ENCODE results near the gene TNS2.

Gene TNS2

DNA sequence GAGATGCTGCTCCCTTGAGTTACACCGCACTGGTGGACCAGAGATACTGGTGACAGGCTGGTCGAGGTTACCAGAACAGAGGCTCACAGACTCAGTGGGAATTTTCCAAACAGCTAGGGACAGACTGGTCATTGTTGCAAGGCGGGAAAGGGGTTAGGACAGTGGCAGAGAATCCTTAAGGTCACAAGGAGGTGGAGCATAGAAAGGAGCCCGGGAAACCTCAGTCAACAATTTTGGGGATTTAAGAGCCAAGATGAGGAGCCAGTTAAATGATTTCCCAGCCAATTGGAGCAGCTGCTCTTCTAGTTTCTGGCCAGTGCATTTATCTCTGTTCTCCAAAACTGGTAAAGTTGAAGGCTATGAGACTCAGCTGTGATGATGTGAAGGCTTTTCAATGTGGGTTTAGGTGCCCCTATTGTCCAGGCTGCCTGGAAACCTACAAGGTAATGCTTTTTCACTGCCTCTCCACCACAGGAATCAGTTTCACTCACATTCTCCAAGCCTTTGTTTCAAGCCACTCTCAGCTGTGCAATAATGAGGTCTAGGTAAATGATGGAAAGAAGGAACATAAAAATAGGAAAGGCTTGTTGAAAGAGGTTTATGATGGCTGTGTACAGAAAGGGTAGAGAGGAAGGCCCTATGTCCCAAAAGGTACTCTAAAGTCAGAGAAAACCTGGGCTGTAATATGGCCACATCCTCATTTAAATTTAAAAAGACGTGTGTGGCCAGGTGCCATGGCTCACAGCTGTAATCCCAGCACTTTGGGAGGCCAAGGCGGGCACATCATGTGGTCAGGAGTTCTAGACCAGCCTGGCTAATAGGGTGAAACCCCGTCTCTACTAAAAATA is 7.0 kb upstream of the TNS2 start:
- DNase-seq (ENCODE audit: low read depth in 2 of 2): no peak

DNA sequence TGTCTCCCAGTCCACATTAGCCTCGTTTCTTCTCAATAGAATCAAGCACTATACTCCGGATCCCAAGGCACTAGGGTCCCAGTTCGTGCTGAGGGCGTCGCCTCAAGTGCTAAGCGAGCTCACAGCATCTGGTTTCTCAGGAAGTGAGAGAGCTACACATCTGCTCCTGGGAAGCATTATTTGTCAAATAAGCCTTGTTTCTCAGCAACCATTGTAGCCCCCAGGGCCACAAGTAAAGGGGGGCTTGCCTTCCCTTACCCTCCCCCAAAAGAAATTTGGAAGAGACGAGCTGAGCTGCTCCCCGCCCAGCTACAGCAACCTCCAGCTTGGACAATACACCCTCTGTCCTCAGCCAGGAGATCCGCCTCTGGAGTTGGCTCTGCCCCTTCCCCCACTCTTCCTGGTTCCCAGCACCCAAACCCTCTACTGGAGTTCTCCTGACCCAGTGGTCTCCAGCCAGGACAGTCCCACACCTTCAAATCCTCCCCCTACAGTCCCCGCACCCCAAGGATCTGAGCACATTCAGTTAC is 5.7 kb upstream of the TNS2 start:
- no peak for DNase-seq (ENCODE audit: low read depth in 2 of 2)

DNA sequence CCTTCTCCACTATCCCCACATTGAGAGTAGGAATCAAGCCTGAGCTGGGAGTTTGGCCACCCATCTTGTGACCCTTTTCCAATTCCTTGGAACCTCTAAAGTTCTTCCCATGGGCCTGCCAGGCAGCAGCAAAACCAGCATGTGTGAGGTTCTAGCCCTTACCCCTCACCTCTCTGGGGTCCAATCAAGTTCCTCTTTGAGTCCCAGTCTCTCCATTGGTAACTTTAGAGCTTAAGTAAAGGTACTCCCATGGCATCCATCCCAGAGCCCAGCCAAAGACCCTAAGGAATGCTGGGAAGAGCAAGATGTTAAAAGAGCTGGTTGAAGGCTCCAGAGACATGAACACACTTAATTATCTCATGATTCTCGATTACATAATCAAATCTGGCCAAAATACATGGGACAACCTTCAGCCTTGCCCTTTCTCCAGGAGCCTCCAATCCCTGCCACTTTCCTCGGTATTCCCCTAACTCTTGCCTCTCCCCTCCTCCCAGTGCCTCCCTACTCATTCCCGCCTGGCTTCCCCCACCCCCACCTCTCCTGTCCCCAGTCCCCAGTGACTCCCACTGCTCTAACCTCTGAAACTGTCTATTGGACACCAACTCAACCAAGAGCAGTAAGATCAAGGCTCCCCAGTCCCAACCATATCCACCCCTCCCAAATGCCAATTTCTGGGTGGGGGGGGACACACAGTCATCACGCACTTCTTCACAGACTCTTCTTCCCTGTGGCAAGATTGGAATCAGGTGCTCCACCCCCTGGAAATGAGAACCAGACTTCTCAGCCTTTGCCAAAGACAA is 4.8 kb upstream of the TNS2 start:
- no peak for DNase-seq (ENCODE audit: low read depth in 2 of 2)

DNA sequence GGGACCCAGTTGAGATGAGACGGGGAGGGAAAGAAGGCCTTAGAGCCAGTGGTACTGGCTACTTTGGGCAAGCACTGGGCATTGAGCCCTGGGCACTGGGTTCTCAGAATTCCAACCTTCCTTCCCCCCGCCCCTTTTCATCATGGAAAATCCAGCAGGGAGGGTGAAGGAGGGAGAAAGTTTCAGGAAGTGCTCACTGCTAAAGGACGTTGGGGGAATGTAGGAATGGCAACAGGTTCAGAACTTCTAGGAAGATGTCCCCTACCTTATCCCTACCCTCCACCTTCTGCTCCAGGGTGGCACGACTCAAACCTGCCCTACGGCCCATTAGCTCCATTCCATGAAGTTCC is 4.2 kb upstream of the TNS2 start:
- DNase-seq (ENCODE audit: low read depth in 2 of 2): no peak

DNA sequence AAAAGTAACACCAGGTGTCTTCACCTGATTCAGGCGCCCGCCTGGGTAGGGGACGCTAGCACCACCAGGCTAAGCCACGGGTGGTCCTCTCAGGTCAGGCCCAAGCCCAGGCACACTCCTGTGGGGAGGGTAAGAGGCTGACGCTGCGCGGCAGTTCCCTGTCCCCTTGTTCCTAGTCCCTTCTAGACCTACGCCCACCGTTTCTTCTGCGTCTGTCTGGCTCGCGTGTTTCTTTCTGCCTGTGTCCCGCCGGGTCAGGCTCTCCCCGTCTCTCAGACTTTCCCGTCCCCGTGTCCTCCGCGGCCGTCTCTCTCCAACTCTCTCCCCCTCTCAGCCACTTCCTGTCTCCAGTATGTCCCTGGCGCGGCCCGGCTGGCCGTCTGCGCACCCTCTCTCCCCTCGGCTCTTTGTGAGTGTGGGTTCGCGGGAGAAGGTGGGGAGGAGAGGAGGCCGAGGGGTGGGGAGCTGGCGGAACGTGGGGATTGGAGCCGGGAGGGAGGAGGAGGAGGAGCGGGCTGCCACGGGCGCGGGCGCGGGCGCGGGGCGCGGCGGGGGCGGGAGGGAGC is 3.1 kb upstream of the TNS2 start:
- peak; percentile 16 to 31 for DNase-seq (ENCODE audit: low read depth in 2 of 2)

DNA sequence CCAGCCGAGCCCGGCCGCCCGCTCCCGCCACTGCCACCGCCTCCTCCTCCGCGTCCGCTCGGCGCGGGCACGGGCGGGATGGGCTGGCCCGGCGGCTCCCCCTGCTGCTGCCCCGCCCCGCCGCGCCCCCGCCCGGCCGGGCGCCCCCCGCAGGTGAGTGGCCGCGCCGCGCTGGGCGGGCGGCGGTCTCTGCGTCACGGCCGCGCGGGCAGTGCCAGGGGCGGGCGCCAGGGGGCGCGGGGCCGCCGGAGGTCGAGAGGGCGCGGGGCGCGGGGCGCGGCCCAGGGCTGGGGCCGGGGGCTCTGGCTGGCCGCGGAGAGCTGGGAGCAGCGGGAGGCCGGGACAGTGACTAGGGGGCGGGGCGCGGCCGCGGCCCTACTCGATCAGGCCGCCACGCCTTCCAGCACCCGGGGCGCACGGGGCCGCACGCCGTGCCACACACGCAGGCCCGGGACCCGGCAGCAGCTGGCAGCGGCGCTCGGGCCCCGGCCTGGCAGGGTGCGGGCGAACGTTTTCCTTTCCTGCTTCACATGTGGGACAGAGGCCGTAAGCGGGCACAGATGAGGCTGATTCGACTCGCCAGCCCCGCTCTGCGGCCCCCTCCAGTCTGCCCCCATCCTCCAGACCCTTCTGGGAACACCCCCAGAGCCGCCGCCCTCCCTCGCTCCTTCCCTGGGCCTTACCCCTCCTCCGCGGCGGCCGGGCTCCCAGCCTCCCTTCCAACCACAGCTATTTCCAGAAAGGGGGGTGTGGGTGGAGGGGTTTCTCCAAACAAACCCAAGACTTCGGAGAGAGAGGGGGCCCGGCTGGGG is 2.4 kb upstream of the TNS2 start:
- peak in 1 of 2 donors; percentile 55 for DNase-seq (ENCODE audit: low read depth in 2 of 2)

DNA sequence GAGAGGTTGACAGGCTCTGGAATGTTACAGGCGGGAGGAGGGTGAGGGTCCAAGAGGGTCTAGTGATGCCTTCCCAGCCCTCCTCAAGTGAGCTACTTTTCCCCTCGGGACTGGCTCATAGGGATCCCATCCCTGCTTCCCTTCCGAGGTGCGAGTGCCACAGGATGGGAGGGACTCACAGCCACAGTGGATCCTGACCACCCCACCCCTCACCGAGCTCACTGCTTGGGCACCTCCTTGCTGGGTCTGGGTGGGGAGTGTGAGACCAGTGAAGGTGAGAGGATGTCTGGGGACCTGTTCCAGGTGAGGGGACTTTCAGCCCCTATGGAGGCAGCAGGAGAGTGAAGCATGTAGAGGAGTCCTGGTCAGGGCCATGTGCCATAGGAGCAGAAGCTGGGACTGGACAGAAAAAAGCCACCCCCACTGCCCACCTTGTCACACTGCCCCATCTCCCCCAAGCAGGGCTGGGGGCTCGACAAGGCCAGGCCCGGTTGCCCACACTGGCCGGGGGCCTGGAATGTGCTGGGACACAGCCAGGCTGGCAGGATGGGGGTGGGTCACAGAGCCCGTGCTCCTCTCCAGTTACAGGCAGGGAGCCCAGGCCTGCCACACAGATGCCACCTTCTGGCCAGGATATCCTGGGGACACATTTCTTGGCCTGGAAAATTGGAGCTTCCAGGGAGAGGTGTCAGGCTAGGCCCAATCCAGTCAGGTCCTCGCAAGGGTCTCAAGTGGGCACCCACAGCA is 1.7 kb upstream of the TNS2 start:
- DNase-seq (ENCODE audit: low read depth in 2 of 2): no peak

DNA sequence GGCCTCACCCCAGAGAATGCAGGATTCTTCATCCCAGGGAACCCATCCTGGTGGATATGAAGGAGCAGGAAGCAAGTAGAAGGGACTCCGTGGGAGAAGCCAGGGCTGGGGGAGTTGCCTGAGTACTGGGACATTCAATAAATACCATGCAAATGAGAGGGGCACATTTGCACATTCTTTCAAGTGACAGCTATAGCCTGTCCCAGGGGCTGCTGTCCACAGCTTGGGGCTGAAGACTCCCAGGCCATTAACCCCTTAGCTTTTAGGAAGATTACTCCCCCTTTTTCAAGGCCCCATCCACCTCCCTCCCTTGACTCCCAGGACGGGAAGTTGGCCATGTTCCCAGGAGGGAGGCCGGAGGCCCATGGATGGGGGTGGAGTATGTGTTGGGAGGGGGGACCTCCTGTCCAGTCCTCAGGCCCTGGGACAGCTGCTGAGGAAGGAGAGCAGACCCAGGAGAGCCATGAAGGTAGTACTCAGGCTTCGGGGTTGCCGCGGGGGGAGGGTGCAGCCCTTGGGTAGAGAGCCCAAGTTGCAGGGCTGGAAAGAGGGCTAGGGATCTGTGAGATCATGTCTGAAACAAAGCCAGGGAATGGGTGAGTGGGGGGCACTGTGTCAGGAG is 974 bp upstream of the TNS2 start:
- DNase-seq (ENCODE audit: low read depth in 2 of 2): no peak

DNA sequence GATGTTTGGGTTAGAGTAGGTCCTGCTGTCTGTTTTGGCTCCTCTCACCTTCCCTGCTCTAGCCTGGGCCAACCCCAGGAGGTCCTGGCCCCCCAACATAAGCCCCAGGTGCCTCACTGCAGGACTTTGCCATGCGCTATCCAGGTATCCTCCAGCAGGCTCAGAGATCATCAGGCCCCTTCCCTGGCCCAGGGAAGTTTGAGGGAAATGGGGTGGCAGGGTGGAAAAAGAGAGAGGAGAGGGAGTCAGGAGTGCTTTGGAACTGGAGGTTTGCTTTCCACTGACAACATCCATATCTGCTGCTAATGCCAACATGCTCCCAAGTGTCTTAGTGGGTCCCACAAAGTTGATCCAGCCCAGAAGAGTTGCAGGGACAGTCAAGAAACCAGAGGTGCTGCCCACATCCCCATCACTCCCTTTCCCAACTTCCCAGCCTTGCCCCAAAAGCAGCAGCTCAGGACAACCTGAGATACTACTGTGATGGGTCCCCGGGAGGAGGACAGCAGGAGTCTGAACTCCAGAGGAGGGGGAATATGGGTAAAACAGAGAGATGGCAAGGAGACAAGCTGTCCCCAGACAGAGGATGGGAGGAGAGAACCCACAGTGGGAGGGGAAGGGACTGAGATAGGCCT is 677 bp downstream of the TNS2 start:
- no peak for DNase-seq (ENCODE audit: low read depth in 2 of 2)

DNA sequence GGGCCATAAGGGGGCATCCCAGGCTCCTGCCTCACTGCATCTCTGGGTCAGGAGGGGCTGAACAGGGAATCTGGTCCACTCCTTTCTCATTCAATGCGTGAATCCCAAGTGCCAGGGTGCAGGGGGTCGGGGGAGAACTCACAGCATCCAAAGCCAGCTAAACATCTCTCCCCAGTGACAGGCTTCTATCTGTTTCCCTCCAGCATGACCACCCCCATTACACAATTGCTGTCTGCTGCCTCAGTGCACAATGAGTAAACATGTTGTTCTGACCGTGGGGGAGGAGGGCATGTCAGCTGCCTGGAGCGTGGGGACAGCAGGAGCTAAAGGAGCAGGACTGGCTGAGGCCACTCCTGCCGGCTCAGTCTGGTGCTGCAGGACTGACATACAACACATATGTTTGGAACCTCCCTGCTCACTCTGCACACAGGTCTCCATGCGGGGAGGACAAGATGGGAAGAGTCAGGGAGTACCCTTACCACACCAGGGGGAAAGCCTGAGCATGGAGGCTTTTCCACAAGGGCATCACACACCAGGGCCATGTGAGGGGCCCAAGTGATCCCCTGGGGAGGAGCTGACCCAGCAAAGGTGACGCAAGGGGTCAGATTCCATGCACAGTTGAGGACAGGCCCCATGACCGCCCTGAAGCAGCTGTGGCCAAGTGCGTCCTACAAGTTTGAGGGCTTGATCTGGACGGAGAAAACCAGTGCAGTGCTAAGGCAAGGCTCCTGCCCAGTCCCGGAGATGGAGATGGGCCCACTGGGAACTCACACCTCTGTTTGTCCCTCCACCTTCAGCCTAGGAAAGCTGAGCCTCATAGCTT is 1.4 kb downstream of the TNS2 start:
- DNase-seq (ENCODE audit: low read depth in 2 of 2): no peak

DNA sequence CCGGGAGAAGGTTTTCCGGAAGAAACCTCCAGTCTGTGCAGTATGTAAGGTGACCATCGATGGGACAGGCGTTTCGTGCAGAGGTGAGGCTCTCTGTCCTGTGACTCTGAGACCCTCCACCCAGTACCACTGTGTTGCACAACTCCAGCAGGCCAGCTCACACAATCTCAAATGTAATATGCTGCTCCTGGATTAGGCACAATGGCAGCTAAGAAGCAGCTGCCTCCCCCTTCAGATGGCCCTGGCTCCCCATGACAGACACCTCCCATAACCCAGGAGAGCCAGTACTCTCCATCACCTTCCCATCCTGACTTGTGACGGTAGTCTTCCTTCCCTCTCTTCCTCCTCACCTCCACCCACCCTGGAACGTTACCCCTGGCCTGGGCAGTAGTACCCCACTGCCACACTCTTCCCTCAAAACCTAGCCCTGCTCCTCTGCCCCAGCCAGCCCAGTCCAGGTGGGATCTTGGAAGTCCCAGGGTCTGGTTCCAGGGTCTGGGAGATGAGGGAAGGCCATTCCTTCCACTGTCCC is 2.1 kb downstream of the TNS2 start:
- DNase-seq (ENCODE audit: low read depth in 2 of 2): no peak

DNA sequence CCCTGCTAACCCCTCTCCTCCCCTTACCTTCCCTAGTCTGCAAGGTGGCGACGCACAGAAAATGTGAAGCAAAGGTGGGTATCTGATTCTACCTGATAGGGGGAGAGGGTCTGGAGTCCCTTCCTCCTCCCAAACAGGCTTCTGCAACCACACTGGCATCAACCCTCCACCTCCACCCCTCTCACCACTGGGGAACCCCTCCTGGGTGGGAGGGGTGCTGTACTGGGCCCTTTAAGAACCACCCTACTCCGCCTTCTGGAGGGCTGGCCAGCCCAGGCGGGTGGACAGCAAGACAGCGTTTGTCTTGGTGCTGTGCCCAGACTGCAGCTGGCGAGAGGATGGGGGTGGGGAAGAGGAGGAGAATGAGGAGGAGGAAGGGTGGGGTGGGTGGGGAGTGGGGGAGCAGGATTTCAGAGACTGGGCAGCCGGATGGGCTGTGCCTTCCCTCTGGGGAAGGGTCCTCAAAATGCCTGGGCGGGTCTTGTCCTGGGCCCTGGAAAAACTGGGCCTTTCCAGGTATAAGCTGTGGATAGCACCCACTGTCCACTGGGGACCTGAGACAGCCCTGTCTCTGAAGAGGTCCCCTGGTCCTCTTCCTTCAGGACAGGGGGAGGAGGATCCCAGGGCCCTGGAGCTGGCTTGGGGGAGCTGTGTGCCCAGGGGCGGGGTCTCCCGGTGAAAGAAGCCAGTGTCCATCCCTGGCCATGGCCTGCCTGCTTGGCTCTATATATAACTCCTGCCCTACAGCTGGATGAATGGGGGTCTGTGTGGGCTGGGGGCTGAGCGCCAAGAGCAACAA is 2.8 kb downstream of the TNS2 start:
- DNase-seq (ENCODE audit: low read depth in 2 of 2): no peak

DNA sequence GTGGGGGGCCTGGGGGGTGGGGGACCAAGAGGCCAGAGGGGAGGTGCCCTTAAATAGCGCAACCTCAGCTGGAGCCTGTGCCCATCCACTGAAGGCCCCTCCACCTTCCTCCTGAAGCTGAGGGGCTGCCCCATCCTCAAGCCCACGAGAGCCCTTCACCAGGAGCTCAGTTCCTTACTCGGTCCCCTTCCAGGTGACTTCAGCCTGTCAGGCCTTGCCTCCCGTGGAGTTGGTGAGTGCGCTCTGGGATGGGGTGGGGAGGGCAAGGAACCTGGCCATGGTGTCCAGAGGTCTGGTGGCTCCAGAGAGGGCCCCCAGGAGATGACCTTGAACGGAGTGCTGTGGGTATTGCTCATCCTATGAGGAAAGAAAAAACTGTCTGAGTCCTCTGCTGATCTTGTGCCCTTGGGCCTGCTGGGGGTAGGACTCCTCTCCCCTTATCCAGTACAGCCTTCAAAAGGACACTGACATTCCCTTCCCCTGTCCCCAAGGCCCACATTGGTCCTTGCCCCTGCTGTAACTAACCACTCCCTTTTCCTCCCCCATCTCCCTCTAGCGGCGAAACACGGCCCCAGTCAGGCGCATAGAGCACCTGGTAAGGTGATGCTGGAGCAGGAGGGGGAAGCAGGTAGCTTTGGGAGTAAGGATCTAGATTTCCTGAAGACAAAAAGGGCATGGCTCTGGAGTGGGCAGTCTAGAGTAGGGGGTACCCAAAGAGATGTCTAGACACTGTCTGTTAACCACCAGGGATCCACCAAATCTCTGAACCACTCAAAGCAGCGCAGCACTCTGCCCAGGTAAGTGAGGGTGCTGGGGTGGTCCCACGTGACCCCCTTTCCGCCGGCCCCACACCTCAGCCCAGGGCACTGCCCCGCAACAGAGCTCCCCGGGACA is 3.6 kb downstream of the TNS2 start:
- DNase-seq (ENCODE audit: low read depth in 2 of 2): peak in 1 of 2 donors; percentile 42

DNA sequence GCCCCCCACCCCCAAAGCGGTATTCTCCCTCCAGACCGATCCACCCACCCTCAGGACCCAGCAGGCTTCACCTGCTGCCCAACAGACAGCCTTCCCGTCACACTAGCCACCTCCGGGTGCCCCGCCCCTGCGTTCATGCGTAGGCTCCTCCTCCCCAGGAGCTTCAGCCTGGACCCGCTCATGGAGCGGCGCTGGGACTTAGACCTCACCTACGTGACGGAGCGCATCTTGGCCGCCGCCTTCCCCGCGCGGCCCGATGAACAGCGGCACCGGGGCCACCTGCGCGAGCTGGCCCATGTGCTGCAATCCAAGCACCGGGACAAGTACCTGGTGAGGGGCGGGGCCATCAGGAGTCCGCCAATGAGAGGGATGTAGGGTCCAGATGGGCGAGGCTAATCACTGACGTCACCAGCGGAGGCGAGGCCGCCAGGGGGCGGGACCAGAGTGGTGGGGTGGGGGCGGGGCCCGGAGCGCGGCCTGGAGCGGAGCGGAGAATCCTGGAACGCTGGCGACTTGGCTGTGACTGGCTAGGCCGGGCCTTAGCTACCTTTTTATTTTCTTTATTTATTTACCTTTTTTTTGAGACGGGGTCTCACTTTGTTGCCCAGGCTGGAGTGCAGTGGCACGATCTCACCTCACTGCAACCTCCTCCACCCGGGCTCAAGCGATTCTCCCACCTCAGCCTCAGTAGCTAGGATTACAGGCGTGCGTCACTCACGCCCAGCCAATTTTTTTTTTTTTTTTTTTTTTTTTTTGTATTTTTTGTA is 4.4 kb downstream of the TNS2 start:
- DNase-seq (ENCODE audit: low read depth in 2 of 2): peak; percentile 87 to 92

DNA sequence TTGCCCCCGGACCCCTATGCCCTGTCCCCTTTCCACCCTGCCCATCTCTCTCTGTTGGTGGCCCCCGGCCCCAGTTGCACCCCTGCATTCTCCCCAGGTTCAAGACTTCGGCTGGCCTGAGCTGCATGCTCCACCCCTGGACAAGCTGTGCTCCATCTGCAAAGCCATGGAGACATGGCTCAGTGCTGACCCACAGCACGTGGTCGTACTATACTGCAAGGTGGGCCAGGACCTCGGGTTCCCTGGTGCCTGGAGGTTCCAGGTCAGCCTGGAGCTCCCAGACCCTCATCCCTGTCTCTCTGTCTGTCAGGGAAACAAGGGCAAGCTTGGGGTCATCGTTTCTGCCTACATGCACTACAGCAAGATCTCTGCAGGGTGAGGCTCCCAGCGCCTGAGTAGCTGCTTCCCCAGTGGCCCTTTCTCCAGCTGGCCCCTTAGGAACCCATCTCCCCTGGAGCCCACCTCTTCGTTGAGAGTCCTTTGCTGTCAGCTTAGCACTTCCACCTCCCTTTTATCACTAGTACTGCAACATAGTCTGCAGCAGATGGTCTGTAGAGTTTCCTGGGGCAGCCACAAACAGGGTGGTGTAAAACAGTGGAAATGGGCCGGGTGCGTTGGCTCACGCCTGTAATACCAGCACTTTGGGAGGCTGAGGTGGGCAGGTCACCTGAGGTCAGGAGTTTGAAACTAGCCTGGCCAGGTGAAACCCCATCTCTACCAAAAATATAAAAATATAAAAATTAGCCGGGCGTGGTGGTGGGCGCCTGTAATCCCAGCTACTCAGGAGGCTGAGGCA is 5.8 kb downstream of the TNS2 start:
- DNase-seq (ENCODE audit: low read depth in 2 of 2): no peak

Data from stimulated activated CD4-positive, alpha-beta T cell treated with anti-CD3 and anti-CD28 coated beads, Interleukin-15, amount 100 ng/mL, for 48 hours (primary cell).